NB4 (cell line): ENCODE data around the gene CFAP299.

Experiments used
- CTCF ChIP-seq: IDR thresholded peaks from one replicate; pipeline ENCODE4 v1.5.1; 2012; ENCODE audit warnings: low read depth, low read length
- MYC ChIP-seq: IDR thresholded peaks from 2 replicates; pipeline ENCODE4 v1.6.1; 2011; ENCODE audit warnings: low read depth, low read length
- POLR2A ChIP-seq: IDR thresholded peaks from 2 replicates; pipeline ENCODE4 v1.6.1; 2011; ENCODE audit warnings: mild to moderate bottlenecking; ENCODE audit not compliant: insufficient read length; ENCODE audit errors: extremely low read depth

- no peak for TF ChIP-seq POLR2A
- TF ChIP-seq CTCF, result no peak
- no peak for TF ChIP-seq MYC
These were observed 129.7 kb downstream of the CFAP299 start for GRCh38 chr4:80465238-80465637.
